Stimulated activated CD8-positive, alpha-beta memory T cell treated with anti-CD3 and anti-CD28 coated beads, Interleukin-4, amount 100 ng/mL, for 48 hours (primary cell): ENCODE data around the gene PFKFB2.

Source experiments
- DNase-seq: peaks from one replicate; pipeline ENCODE4 v3.0.0-alpha.2; 2020

PFKFB2 gene

DNA sequence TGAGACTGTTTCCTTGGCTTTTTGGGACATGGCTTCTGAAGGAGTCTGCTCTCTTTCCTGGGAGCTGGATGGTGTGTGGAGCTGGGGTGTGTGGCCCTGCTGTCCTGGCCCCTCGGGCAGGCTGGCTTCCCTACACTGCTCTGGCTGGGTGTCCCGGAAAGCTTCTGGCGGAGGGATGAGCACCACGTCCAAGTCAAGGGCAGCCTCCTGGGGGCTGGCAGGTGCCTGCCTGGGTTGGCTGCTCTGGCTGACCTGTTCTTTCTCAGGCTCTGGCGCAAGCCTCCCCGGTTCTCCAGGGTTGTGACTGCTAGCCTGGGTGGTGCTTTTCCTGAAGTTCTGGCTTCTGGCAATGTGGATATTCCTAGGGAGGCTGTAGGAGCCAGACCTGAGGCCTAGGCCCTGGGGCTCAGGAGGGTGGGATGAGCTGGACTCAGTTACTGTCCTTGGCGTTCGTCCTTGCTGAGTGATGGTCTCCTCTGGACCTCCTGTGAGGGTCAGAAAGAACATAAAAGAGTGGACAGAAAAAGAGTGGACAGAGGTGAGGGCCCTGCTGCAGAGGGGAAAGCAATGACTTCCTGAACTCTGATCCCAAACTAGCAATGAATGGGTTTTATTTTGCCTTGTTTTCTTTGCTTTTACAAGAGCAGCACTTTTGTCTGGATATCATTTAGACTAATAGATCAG lies 29.9 kb upstream of the PFKFB2 start:
- DNase-seq = no peak

GRCh38 chr1:207024202-207025145 lies 28.6 kb upstream of the PFKFB2 start:
- DNase-seq = peak; percentile 40

GRCh38 chr1:207025146-207025880 lies 27.8 kb upstream of the PFKFB2 start:
- DNase-seq = no peak

DNA sequence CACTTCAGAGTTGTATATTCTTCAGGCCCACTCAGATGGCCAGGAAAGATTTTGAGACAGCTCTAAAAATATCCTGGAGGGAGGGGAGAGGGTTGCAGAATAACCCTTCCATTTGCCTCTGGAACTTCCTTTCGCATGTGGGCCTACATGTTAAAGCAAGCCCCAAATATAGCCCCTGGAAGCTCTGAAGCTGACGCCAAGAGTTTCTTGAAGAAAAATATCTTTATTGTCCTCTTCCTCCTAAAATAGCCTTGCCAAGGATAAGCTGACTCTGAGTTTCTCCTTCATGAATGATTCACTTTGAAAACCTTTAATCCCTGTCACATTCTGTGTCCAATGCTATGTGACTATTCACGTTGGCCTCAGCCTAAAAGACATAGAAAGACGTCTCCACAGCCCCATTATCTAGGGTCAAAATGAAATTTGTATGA lies 27.0 kb upstream of the PFKFB2 start:
- DNase-seq = no peak

DNA sequence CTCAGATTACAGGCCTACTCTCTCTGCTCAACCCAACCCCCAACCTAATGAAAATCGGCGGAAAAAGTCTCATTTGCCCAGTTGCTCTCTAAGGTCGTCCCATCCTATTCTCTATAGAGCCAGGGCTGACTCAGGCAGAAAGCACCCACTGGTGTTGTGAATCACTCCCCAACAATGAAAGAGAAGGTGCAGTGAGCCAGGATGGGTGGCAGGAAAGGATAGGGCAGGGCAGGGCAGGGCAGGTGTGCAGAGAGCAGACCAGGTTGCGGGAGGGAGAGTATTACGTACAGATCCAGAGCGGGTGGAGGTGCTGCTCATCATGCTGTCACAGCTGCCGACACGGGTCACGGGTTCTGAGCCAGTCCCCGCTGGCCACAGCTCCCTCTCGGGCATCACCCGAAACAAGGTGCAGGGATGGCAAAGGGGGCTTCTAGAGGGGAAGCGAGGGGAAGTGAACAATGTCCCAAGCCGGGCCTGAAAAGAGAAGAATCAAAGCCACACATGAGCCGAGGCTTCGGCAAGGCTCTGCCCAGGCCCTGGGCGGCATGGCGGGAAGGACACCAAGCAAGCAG lies 25.8 kb upstream of the PFKFB2 start:
- DNase-seq = no peak

DNA sequence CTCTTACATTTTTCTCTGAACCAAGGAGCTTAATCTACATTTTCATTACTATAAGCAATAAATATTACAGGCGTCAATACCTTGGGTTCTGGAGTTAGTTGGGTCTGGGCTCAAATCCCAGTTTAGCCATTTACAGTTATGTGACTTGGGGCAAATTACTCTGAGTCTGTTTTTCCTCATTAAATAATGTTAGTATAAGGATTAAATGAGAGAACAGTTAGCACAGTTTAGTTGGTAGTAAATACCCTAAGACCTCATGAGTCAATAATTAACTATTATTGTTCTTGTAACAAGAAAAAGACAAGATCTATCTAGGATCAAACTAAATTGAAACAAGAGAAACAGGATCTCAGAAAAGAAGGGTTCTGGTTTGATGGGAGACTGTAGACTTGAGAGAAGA lies 25.2 kb upstream of the PFKFB2 start:
- DNase-seq = no peak

- DNase-seq = no peak
Measured at GRCh38 chr1:207028884-207029650, 24.0 kb upstream of the PFKFB2 start.

GRCh38 chr1:207029701-207030521 lies 23.2 kb upstream of the PFKFB2 start:
- no peak for DNase-seq

DNA sequence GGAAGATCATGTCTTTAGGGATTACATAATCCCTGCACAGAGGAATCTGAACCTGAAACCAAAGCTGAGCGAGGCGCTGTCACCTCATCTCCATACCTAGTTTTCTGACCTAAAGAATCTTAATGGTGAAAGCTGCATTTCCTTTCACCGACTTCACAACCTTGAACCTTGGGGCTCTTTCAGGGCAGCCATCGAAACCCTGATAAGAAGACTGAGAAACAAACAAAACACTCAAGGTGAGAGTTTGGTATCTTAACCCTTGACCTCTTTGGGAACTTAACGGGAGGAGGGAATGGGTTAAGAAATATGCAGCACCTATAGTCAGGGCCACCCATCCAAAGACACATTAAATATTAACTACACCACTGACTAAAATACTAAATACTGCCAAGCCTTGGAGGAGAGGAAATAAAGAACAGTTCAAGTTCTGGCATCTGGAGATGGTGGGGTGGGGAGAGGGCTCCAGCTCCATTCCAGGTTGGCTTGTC lies 22.5 kb upstream of the PFKFB2 start:
- no peak for DNase-seq

DNA sequence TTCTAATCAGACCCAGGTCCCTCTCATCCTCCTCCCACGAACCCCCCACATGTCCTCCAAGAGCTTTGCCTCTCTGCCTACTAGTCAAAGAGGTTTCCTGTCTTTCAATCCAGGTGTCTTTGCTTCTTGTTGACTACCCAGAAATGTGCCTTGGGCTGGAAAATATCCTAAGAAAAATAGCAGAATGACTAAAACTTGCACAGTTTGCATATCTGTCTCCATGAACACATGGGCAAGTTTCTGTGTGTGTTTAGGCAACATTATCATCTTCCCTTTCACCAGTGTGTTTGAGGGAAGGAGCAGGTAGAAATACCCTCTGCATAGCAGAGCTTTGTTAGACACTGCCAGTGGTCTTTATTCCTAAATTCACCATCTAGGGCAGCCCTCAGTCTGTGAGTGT lies 22.1 kb upstream of the PFKFB2 start:
- DNase-seq = no peak

- DNase-seq = no peak
Measured at GRCh38 chr1:207031632-207032264, 21.3 kb upstream of the PFKFB2 start.

DNA sequence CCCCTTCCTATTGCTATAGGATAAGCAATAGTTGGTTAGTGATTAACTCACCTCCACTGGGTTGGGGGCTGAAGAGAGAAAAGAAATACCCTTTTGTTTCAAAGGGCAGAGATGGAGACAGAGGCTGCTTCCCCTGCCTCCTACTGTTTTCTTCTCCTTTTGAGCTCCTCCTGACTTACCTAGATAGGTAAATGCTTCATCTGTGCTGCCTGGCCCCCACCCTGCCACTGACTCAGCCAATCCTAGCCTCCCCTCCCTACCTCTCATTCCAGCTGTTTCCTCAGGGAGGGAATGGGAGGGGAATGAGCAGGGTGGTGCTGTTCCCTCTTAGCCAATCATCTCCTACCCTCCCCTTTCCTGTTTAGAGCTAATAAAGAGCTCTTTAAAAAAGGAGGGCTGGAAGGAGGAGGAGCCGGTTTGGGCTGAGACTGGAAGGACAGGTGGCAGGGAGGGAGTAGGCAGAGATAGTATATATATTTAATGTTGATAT lies 20.5 kb upstream of the PFKFB2 start, which contains the start of gene C1orf116:
TSS of gene C1orf116 (minus strand) at position 229 of the 490 bp plus-strand sequence. CDS start 5,158 bp downstream, outside the sequence.
- DNase-seq = no peak

- DNase-seq = no peak
Measured at GRCh38 chr1:207033302-207033701, 19.8 kb upstream of the PFKFB2 start.

GRCh38 chr1:207034208-207034607 lies 18.9 kb upstream of the PFKFB2 start:
- DNase-seq = no peak

DNA sequence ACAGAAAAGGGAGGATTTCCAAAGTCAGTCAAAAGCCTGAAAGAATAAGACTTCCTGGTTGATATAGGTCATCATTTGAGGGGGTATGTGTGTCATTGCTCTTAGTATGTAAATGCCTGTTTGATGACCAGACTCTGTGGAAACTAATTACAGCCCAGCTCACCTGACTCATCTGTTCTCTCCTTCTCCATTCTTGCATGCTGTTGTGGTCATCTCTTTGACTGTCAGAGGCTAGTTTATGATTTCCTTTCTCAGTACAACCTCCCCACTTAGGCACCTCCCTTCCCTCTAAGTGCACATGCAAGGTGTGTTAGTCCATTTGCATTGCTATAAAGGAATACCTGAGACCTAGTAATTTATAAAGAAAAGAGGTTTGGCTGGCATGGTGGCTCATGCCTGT lies 18.1 kb upstream of the PFKFB2 start:
- DNase-seq = no peak

- DNase-seq = no peak
Measured at GRCh38 chr1:207035877-207036551, 17.1 kb upstream of the PFKFB2 start.

DNA sequence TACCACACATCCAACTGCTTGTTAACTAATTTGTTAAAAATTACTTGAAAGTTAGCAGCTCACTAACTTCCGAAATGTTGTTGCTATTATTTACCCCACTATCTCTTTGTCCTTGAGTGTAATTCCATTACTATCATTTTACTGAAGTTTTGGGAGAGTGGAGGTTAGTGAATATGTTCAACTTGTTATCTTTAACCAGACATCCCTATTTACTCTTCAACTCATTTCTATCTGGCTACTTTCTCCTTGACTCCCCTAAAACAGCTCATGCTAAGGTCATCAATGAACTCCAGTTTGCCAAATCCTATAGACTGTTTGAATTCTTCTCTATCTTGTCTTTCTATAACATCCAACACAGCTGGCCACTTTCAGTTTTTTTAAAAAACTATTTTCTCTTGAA lies 16.2 kb upstream of the PFKFB2 start:
- no peak for DNase-seq

DNA sequence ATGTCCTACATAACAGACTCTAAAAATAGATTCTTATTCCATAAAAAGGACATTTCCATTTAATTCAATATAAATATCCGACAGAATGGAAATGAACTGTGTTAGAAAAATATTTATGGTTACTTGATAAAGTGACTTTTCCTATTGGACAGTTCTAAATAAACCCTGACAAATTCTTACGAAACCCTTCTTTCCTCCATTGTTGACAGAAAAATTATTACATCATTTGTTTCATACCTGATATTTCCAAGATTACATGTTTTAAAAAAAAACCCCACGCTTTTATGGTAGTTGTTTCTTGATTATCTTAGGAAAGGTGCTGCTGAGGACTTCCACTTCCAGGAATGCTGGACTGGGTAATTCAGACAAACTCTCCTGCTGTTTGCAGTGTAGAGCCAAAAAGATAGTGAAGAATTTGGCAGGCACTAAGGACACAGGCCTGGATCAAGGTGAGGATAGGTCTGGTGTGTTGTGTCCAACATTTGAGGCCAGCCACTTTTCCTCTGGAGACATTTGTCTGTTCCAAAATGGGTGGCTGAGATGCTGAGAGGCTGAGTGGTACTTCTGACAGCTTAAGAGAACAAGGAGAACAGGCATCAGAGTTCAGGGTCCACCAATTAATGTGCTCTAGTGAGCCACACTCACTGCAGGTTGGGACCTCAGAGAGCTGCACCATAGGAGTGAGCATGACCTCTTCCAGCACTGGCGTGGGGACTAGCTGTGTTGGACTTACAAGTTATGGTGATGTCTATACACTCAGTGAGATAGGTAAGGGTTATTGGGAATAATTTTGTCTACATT lies 13.5 kb upstream of the PFKFB2 start:
- DNase-seq = no peak

GRCh38 chr1:207040181-207040533 lies 12.9 kb upstream of the PFKFB2 start:
- DNase-seq = no peak
